Chondrocyte (in vitro differentiated cells): Measurements from ENCODE around the gene PCLO. TPM values are rescaled to one million over a fixed set of nuclear protein-coding genes. Genes with fewer than 3 reads are reported as not detected.

Experiments
- DNase-seq: peaks from one replicate; pipeline ENCODE4 v3.0.0; 2021; ENCODE audit warnings: mixed read lengths, low spot score
- H3K27ac Mint-ChIP-seq: one replicate; pipeline ENCODE4 v1.8.0; 2021; ENCODE audit warnings: mild to moderate bottlenecking, moderate library complexity, mixed read lengths; ENCODE audit not compliant: unreplicated experiment
- H3K27me3 Mint-ChIP-seq: 2 replicates; pipeline ENCODE4 v1.8.0; 2021; ENCODE audit warnings: low read depth, mixed read lengths
- H3K36me3 Mint-ChIP-seq: 2 replicates; pipeline ENCODE4 v1.8.0; 2021; ENCODE audit warnings: low read depth, mixed read lengths
- H3K4me1 Mint-ChIP-seq: 2 replicates; pipeline ENCODE4 v1.8.0; 2021; ENCODE audit warnings: low read depth, mild to moderate bottlenecking, mixed read lengths
- H3K4me3 Mint-ChIP-seq: one replicate; pipeline ENCODE4 v1.8.0; 2021; ENCODE audit warnings: mild to moderate bottlenecking, moderate library complexity, mixed read lengths; ENCODE audit not compliant: unreplicated experiment
- H3K9me3 Mint-ChIP-seq: 2 replicates; pipeline ENCODE4 v1.8.0; 2021; ENCODE audit warnings: low read depth, mixed read lengths
- CTCF ChIP-seq: fragments of 200-600 bp; sonication (generic); IDR thresholded peaks from 2 replicates; pipeline ENCODE4 v1.5.0; 2021; ENCODE audit warnings: antibody characterized with exemption, mild to moderate bottlenecking, moderate library complexity
- total RNA-seq: library from RNA; stranded (reverse); gene quantifications from 3 replicates; pipeline ENCODE4 v1.2.1, GENCODE V29; 2021

The PCLO gene
- total RNA-seq, 1 donor from 2014 or later: 1.5 TPM

- Mint-ChIP-seq H3K36me3 (peaks cover 3% of the 10 kb centered on the region), H3K9me3 (peaks cover 3% of the 10 kb centered on the region), H3K27ac (no peak overlapping the region), H3K4me3 (no peak overlapping the region), H3K27me3 (no peaks in the 10 kb centered on the region), H3K4me1 (peaks cover 12% of the 10 kb centered on the region)
- DNase-seq: no peak
- no peak for TF ChIP-seq CTCF
These were observed 9.3 kb downstream of the PCLO start for GRCh38 chr7:83153419-83153818.

- H3K36me3 Mint-ChIP-seq: peaks cover 3% of the 10 kb centered on the region
- no peak for DNase-seq
- no peak overlapping the region for H3K27ac Mint-ChIP-seq
- no peak overlapping the region for H3K4me3 Mint-ChIP-seq
- TF ChIP-seq CTCF: no peak
- peaks cover 12% of the 10 kb centered on the region for H3K4me1 Mint-ChIP-seq
- H3K9me3 Mint-ChIP-seq: peaks cover 3% of the 10 kb centered on the region
- no peaks in the 10 kb centered on the region for H3K27me3 Mint-ChIP-seq
These were observed 12.4 kb downstream of the PCLO start for GRCh38 chr7:83150310-83150709.

GRCh38 chr7:83149466-83149865, 13.2 kb downstream of the PCLO start:
- Mint-ChIP-seq H3K27me3 (no peaks in the 10 kb centered on the region), H3K9me3 (peaks cover 3% of the 10 kb centered on the region), H3K4me3 (no peak overlapping the region), H3K4me1 (peaks cover 12% of the 10 kb centered on the region), H3K36me3 (no peaks in the 10 kb centered on the region), H3K27ac (peak overlapping the region; percentile 10)
- DNase-seq: no peak
- TF ChIP-seq CTCF: no peak

- TF ChIP-seq CTCF: no peak
- peaks cover 12% of the 10 kb centered on the region for H3K4me1 Mint-ChIP-seq
- DNase-seq: no peak
- peak overlapping the region; percentile 10 for H3K27ac Mint-ChIP-seq
- H3K27me3 Mint-ChIP-seq: no peaks in the 10 kb centered on the region
- H3K9me3 Mint-ChIP-seq: peaks cover 3% of the 10 kb centered on the region
- H3K4me3 Mint-ChIP-seq: no peak overlapping the region
- no peaks in the 10 kb centered on the region for H3K36me3 Mint-ChIP-seq
These were observed 13.9 kb downstream of the PCLO start for GRCh38 chr7:83148776-83149175.

- H3K27me3 Mint-ChIP-seq: no peaks in the 10 kb centered on the region
- DNase-seq: no peak
- no peak for TF ChIP-seq CTCF
- H3K9me3 Mint-ChIP-seq: no peaks in the 10 kb centered on the region
- H3K4me1 Mint-ChIP-seq: no peaks in the 10 kb centered on the region
- H3K36me3 Mint-ChIP-seq: no peaks in the 10 kb centered on the region
- H3K27ac Mint-ChIP-seq: no peak overlapping the region
- no peak overlapping the region for H3K4me3 Mint-ChIP-seq
These were observed 19.6 kb downstream of the PCLO start for GRCh38 chr7:83143107-83143506.
